ENCODE data around the gene PRKG1.

DNA sequence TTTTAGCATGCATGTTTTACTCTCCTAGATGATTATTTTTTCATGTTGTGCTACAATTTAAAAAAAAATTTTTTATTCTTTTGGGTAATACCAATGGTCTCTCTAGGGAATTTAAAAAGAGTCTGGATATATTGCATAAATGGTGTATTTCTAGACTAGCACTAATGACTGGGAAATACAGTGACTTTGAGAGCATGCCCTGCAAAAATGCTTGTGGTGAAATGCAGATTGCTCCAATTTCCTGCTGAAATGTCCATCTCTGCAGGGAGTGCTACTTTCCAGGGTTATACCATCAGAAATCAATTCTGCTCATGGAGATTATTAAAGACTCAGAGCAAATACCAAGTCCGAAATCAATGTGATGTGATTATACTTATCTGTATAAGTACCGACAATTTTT is 186.1 kb downstream of the PRKG1 start:
- TF ChIP-seq, protein P1, sequence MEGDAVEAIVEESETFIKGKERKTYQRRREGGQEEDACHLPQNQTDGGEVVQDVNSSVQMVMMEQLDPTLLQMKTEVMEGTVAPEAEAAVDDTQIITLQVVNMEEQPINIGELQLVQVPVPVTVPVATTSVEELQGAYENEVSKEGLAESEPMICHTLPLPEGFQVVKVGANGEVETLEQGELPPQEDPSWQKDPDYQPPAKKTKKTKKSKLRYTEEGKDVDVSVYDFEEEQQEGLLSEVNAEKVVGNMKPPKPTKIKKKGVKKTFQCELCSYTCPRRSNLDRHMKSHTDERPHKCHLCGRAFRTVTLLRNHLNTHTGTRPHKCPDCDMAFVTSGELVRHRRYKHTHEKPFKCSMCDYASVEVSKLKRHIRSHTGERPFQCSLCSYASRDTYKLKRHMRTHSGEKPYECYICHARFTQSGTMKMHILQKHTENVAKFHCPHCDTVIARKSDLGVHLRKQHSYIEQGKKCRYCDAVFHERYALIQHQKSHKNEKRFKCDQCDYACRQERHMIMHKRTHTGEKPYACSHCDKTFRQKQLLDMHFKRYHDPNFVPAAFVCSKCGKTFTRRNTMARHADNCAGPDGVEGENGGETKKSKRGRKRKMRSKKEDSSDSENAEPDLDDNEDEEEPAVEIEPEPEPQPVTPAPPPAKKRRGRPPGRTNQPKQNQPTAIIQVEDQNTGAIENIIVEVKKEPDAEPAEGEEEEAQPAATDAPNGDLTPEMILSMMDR (conservative IDR thresholded peaks at IDR 0.05 in 1 of 2, IDR thresholded peaks at IDR 0.05 in 1 of 2; ENCODE audit: extremely low read depth in 1 of 2, insufficient read depth in 1 of 2, low read depth in 1 of 2, low read length in 2 of 2): no peak
- no peak for TF ChIP-seq EZH2 (IDR thresholded peaks at IDR 0.05; ENCODE audit: borderline replicate concordance, low read length)
